ENCODE data around the gene TGM6.

The TGM6 gene

DNA sequence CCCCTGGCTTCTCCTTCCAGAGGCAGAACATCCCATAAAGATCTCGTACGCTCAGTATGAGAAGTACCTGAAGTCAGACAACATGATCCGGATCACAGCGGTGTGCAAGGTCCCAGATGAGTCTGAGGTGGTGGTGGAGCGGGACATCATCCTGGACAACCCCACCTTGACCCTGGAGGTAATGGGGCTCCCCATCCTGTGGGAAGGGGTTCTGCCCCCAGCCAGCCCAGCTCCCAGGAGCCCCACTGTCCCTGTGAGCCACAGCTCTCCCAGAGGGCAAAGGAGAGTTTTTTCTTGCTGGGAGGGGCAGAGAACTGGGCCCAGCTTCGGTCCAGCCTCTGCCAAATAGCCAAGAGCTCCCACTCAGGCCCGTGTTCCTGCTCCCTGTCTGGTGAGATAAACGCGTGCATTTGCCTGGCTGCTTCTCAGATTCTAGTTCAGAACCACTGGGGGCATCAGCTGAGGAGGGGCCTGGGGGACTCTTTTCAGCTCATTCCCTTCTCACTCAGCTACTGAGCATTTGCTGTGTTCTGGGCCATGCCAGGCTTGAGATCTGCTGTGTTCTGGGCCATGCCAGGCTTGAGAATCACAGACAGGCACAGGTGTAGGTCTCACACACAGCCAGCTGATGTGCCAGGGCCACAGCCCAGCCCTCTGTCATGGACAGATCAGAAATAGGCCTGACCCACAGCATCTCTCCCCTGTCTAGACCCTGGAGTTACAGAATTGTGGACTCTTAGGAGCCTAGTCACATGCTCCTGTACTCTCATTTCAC is 45.4 kb upstream of the TGM6 start:
- H3K27ac ChIP-seq = no peak overlapping the region
- H3K36me3 ChIP-seq = no peaks in the 10 kb centered on the region

DNA sequence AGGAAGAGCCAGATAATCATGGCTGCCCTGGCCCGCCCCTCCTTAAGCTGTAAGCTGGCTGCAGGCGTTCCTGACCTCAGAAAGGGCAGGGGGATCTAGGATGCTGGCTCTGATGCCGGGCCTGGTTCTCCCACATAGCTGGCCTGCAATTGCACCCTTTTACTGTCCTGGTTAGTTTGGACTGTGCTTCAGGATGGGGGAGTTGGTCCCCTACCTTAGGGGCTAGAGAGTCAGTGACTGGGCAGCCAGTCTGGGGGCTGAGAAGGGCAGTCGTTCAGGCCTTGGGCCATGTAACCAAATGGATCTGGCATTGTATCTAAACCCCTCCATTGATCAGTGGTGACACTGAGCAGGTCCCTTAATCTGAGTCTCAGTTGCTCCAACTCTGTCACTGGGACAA is 44.2 kb upstream of the TGM6 start:
- no peak for DNase-seq
- Histone ChIP-seq H3K27me3 (ENCODE audit: insufficient read depth, low read depth, severe bottlenecking) (peaks cover 4% of the 10 kb centered on the region), H3K9me3 (ENCODE audit: severe bottlenecking) (no peaks in the 10 kb centered on the region), H3K36me3 (no peaks in the 10 kb centered on the region), H3K4me3 (ENCODE audit: low read depth, low read length) (no peak overlapping the region), H3K27ac (no peak overlapping the region)
- TF ChIP-seq, protein P1, sequence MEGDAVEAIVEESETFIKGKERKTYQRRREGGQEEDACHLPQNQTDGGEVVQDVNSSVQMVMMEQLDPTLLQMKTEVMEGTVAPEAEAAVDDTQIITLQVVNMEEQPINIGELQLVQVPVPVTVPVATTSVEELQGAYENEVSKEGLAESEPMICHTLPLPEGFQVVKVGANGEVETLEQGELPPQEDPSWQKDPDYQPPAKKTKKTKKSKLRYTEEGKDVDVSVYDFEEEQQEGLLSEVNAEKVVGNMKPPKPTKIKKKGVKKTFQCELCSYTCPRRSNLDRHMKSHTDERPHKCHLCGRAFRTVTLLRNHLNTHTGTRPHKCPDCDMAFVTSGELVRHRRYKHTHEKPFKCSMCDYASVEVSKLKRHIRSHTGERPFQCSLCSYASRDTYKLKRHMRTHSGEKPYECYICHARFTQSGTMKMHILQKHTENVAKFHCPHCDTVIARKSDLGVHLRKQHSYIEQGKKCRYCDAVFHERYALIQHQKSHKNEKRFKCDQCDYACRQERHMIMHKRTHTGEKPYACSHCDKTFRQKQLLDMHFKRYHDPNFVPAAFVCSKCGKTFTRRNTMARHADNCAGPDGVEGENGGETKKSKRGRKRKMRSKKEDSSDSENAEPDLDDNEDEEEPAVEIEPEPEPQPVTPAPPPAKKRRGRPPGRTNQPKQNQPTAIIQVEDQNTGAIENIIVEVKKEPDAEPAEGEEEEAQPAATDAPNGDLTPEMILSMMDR (IDR thresholded peaks at IDR 0.05; ENCODE audit: low read depth, low read length) = no peak

More for the DNA sequence above, 45.4 kb upstream of the TGM6 start:
- H3K4me3 ChIP-seq (ENCODE audit: low read depth, low read length) = no peak overlapping the region
- H3K9me3 ChIP-seq (ENCODE audit: severe bottlenecking) = no peaks in the 10 kb centered on the region
- TF ChIP-seq, protein P1 (IDR thresholded peaks at IDR 0.05; ENCODE audit: low read depth, low read length) = no peak
- peaks cover 4% of the 10 kb centered on the region for H3K27me3 ChIP-seq (ENCODE audit: insufficient read depth, low read depth, severe bottlenecking)
- DNase-seq = no peak

DNA sequence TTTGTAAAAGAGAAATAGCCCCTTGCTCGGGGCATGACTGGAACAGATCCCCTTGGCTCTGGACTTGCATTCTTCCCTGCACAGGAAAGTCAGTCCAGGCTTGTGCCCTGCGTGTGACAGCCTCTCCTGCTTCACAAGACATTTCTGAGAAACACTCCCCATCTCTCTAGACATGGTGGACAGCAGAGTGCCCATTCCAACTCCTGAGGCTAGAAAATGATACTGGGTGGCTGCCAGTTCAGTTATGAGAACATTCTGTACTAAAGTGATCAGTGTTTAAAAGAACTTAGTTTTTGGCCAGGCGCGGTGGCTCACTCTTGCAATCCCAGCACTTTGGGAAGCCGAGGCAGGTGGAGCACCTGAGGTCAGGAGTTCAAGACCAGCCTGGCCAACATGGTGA is 43.6 kb upstream of the TGM6 start:
- TF ChIP-seq, protein P1 (IDR thresholded peaks at IDR 0.05; ENCODE audit: low read depth, low read length) = no peak
- Histone ChIP-seq H3K27me3 (ENCODE audit: insufficient read depth, low read depth, severe bottlenecking) (peaks cover 4% of the 10 kb centered on the region), H3K9me3 (ENCODE audit: severe bottlenecking) (no peaks in the 10 kb centered on the region), H3K4me3 (ENCODE audit: low read depth, low read length) (no peak overlapping the region), H3K27ac (no peak overlapping the region), H3K36me3 (no peaks in the 10 kb centered on the region)
- no peak for DNase-seq

DNA sequence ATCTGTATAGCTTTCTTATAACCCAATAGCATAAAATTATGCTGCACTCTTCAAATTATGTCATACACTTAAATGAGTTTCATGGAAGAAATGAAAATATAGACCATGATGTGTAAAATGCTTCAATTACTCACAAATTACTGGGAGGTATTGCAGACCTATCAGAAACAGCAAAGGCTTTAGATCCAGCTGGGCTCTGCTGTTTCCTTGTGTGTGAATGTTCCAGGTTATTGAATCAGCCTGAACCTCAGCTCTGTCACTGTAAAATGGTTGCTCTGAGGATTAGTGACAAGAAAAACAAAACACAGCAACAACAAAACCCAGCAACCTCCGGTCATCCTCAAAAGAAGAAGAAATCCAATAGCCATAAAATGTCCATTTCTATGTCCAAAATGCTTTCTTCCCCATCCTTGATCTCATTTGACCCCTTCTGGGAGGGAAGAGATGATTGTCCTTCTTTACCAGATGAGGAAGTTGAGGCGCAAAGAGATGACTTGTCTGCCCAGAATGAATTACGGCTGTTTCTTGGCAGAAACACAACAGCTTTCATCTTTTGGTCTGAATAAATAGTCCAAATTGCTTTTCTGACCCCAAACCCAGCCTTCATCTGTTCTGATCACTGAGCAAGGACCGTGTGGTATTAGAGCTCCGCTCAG is 42.2 kb upstream of the TGM6 start:
- Histone ChIP-seq H3K4me3 (ENCODE audit: low read depth, low read length) (no peak overlapping the region), H3K27me3 (ENCODE audit: insufficient read depth, low read depth, severe bottlenecking) (peaks cover 4% of the 10 kb centered on the region), H3K9me3 (ENCODE audit: severe bottlenecking) (no peaks in the 10 kb centered on the region), H3K27ac (no peak overlapping the region), H3K36me3 (no peaks in the 10 kb centered on the region)
- TF ChIP-seq, protein P1 (IDR thresholded peaks at IDR 0.05; ENCODE audit: low read depth, low read length) = no peak
- no peak for DNase-seq

DNA sequence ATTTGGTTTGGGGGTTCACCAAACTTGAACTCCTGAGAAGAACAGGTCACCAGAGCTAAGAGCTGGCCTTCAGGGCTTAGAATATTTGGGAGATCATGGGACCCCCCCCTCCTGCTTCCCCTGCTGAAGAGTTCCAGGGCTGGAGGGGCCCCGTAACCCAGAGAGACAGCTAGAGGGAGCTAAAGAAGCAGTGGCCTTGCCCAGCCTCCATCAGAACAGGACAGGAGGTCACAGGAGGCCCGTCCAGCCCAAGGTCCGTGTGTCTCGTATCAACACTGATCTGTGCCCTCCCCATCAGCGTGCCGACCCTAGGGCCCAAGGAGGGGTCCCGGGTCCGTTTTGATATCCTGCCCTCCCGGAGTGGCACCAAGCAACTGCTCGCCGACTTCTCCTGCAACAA is 40.6 kb upstream of the TGM6 start:
- H3K27ac ChIP-seq = no peak overlapping the region
- no peak overlapping the region for H3K4me3 ChIP-seq (ENCODE audit: low read depth, low read length)
- TF ChIP-seq, protein P1 (IDR thresholded peaks at IDR 0.05; ENCODE audit: low read depth, low read length) = peak; percentile 30; the same call in 1 of the 2 replicates
- no peaks in the 10 kb centered on the region for H3K36me3 ChIP-seq
- no peak for DNase-seq
- H3K27me3 ChIP-seq (ENCODE audit: insufficient read depth, low read depth, severe bottlenecking) = peaks cover 7% of the 10 kb centered on the region
- H3K9me3 ChIP-seq (ENCODE audit: severe bottlenecking) = no peaks in the 10 kb centered on the region
